GM21526 (cell line): Measurements from ENCODE around the gene HPSE2.

Source experiments
- ATAC-seq: cut with Tn5 transposase; IDR thresholded peaks from one replicate; pipeline ENCODE4 v1.9.1; 2021; ENCODE audit warnings: moderate library complexity; ENCODE audit not compliant: unreplicated experiment, low FRiP score

HPSE2 gene

GRCh38 chr10:98422182-98422581 is 813.5 kb downstream of the HPSE2 start:
- ATAC-seq, result no peak

DNA sequence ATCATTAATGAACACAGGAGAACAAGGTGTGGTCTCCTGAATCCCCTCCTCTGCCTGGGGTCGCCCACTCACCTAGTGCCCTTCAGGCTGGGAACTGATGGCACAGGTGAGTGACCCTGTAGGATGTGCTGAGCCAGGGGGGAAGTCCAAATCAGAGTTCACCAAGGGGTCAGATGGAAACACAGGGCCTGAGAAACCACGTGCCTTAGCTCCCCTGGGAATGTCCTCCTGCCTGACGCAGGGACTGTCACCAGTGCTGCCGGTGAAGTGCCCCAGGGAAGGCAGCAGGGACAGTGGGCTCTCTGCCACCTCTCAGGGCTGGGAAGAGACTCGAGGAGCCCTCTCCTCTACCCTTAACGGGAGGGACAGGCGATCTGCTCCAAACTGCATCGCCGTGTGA is 814.9 kb downstream of the HPSE2 start:
- no peak for ATAC-seq

GRCh38 chr10:98419469-98420261 is 816.0 kb downstream of the HPSE2 start:
- ATAC-seq, result no peak

GRCh38 chr10:98418665-98419468 is 816.8 kb downstream of the HPSE2 start:
- ATAC-seq, result no peak

GRCh38 chr10:98417973-98418664 is 817.5 kb downstream of the HPSE2 start:
- no peak for ATAC-seq

- no peak for ATAC-seq
Measured at GRCh38 chr10:98417481-98417959, 818.1 kb downstream of the HPSE2 start.

- no peak for ATAC-seq
Measured at GRCh38 chr10:98416606-98417388, 818.9 kb downstream of the HPSE2 start.

- no peak for ATAC-seq
Measured at GRCh38 chr10:98415731-98416119, 819.9 kb downstream of the HPSE2 start.

DNA sequence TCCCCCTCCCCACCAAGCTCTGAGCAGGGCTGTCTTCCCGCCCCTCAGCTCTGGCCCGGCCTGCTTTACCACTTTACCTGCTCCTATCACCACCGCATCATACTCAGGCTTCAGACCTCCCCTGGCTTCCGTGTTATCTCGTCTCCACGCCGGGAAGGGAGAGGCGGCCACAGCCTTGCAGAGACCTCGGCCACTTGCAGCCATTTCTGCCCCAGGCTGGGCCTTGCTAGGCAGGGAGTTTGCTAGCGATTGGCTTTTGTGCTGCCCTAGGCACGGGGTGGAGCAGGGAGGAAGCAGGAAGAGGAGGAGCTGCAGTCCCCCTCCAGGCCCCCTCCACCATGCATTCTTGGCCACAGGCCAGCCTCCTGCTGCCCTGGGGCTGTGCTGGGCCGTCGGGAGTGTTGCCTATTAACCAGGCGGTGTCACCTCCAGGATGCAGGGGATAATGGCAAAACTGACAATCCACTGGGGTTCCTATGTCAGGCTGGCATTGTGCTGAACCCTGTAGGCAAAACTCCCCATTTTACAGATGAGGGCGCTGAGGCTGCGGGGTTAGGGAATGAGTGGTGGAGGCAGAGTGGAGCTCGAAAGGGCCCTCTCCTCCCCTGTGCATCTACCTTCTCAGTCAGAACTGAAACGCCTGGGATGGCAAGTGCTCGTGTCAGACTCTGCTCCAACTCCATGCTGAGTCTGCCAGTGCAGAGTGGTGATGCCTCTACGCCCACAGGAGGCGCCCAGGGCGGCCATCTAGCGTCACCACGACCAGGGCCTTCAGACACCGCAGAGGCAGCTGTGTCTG is 820.5 kb downstream of the HPSE2 start, which contains the start of gene PYROXD2:
TSS of gene PYROXD2 (minus strand) at position 251 of the 799 bp plus-strand sequence. CDS start at position 204, 47 bp downstream.
- no peak for ATAC-seq

- ATAC-seq, result no peak
Measured at GRCh38 chr10:98414578-98414931, 821.1 kb downstream of the HPSE2 start.

GRCh38 chr10:98411768-98412167 is 823.9 kb downstream of the HPSE2 start:
- ATAC-seq, result no peak

- ATAC-seq, result no peak
Measured at GRCh38 chr10:98411166-98411565, 824.5 kb downstream of the HPSE2 start.

DNA sequence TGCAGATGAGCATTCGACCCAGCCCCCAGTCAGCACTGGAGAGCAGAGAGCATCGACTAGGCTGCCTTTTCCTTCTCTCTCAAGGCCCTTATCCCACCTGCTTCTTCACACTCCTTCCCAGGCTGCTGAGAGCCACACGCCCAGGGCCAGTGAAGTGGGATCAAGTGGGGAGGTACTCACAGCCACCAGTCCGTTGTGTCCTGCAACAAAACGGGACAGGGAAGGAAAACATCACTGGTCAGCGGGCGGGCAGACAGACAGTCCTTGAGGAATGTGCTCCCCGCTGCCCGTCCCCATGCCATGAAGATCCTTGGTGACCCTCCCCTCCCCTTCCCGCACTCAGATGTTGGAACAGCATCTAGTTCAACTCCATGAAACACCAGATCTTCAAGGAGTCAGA is 824.9 kb downstream of the HPSE2 start:
- no peak for ATAC-seq

DNA sequence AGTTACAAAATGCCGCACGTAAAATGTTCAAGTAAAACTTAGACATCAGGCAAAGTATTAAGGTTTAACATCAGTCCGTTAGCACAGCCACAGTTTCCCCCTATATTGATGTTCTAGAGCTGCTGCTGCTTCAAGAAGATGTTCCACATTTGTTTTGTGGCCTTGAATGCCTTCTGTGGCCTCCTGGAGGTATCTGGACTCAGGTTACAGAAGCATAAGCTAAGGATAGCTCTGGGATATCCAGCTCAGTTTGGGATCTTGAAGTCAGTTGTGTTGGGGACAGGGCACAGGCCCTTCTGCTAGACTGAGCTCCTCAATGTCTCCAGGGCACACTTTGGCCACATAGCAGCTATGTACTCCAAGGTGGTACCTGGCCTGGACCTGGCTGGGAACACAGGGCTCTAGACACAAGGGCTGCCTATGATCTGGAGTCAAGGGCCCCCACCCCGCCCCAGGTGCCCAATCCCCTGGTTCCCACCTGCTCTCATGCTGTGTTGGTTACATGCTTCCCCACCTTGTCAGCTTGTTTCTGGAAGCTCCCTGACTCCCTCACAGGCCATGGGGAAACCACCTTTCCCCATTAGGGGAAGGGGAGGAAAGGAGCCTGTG is 825.4 kb downstream of the HPSE2 start:
- no peak for ATAC-seq

DNA sequence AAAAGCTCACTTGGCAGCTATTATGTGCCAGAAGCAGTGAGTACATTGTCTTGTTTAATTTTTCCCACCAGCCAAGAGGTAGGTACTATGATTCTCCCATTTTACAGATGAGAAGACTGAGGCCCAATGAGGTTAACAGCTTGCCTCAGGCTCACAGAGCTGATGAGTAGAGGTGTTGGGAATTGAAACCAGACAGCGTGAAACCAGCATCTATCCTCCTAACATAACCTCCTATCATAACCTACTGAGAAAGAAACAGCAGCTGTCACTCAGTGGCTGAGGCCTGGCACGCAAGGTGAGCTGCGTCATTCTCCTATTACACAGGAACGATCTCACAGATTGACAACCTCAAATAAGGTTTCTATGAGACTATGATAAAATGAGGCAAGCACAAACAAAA is 826.9 kb downstream of the HPSE2 start:
- ATAC-seq, result no peak

- ATAC-seq, result no peak
Measured at GRCh38 chr10:98407744-98408241, 827.9 kb downstream of the HPSE2 start.
